Brain microvascular endothelial cell (primary cell): ENCODE results near the gene ZNF684.
"Not testable (repeated sequence)": the region's sequence is repeated elsewhere in the genome, so short reads cannot be mapped to it uniquely, and the experiment has no call there.

Experiments
- DNase-seq: peaks from one replicate; pipeline ENCODE4 v3.0.0-alpha.2; 2020
- H3K27ac ChIP-seq: fragments of 250-450 bp; sonication (Bioruptor Pico); 2 replicates; pipeline ENCODE4 v1.5.1; 2020; ENCODE audit warnings: mild to moderate bottlenecking, moderate library complexity
- H3K27me3 ChIP-seq: fragments of 250-450 bp; sonication (Bioruptor Pico); replicated peaks from 2 replicates; pipeline ENCODE4 v1.5.1; 2020; ENCODE audit warnings: mild to moderate bottlenecking
- H3K36me3 ChIP-seq: fragments of 250-450 bp; sonication (Bioruptor Pico); replicated peaks from 2 replicates; pipeline ENCODE4 v1.5.1; 2020; ENCODE audit warnings: mild to moderate bottlenecking
- H3K4me3 ChIP-seq: 2 replicates; pipeline ENCODE4 v1.5.1; 2011; ENCODE audit warnings: low read depth, mild to moderate bottlenecking, control low read depth, low read length, moderate library complexity
- in situ Hi-C: cut with HindIII; loops from 2 replicates; pipeline ENCODE4 v1.10.0; 2017; ENCODE audit warnings: low sequenced_read_pairs, low pct_ligation_motif_present
- TF ChIP-seq, protein P1 (sequence below): IDR thresholded peaks from 2 replicates; pipeline ENCODE4 v1.5.1; 2011; ENCODE audit warnings: low read depth, mild to moderate bottlenecking, moderate library complexity, low read length, control low read depth, inconsistent platforms; ENCODE audit errors: missing control alignments

The ZNF684 gene

DNA sequence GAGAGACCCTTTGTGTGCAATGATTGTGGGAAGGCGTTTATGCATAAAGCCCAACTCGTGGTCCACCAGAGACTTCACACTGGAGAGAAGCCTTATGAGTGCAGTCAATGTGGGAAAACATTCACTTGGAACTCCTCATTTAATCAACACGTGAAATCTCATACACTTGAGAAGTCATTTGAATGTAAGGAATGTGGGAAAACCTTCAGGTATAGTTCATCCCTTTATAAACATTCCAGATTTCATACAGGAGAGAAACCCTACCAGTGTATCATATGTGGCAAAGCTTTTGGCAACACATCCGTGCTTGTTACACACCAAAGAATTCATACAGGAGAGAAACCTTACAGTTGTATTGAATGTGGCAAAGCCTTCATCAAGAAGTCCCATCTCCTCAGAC lies 15.5 kb downstream of the ZNF684 start:
- in situ Hi-C loops, result no loop called here
- peaks cover 10% of the 10 kb centered on the region for H3K36me3 ChIP-seq
- TF ChIP-seq, protein P1, sequence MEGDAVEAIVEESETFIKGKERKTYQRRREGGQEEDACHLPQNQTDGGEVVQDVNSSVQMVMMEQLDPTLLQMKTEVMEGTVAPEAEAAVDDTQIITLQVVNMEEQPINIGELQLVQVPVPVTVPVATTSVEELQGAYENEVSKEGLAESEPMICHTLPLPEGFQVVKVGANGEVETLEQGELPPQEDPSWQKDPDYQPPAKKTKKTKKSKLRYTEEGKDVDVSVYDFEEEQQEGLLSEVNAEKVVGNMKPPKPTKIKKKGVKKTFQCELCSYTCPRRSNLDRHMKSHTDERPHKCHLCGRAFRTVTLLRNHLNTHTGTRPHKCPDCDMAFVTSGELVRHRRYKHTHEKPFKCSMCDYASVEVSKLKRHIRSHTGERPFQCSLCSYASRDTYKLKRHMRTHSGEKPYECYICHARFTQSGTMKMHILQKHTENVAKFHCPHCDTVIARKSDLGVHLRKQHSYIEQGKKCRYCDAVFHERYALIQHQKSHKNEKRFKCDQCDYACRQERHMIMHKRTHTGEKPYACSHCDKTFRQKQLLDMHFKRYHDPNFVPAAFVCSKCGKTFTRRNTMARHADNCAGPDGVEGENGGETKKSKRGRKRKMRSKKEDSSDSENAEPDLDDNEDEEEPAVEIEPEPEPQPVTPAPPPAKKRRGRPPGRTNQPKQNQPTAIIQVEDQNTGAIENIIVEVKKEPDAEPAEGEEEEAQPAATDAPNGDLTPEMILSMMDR, result no peak
- no peak overlapping the region for H3K27ac ChIP-seq
- DNase-seq, result no peak
- H3K27me3 ChIP-seq, result no peaks in the 10 kb centered on the region
- H3K4me3 ChIP-seq, result no peak overlapping the region

DNA sequence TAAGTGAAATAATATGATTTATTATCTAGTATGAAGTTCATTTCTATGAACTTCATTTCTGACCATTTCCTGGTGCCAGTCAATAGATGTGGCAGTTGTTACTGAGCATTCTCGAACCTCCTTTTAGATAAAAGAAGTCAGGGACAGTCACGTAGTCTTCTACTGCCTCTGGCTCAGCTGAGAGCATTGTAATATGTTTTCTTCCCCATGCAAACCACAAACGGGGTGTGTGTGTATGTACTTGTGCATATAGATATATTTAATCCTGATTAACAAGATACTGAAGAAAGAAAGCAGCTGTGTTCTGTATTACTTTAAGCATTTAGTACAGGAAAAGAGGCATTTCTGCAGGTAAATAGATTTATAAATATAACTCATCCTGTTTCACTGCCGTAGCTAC lies 21.6 kb downstream of the ZNF684 start:
- no peaks in the 10 kb centered on the region for H3K27me3 ChIP-seq
- in situ Hi-C loops, result no loop called here
- no peak overlapping the region for H3K27ac ChIP-seq
- TF ChIP-seq, protein P1, result no peak
- H3K36me3 ChIP-seq, result no peaks in the 10 kb centered on the region
- no peak overlapping the region for H3K4me3 ChIP-seq
- DNase-seq, result no peak

DNA sequence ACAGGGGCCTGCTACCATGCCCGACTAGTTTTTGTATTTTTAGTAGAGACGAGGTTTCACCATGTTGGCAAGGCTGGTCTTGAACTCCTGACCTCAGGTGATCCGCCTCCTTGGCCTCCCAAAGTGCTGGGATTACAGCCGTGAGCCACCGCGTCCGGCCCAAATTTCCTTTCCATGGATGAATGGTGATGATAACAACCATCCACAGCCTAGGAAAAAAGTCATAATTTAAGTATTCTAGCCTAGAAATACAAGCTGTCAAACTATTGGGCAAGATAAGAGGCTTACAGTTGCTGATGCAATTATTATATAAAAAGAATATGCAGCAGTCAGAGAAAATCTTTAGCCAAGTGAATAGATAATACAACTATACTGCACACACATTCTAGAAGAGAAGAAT lies 23.4 kb downstream of the ZNF684 start:
- H3K27me3 ChIP-seq, in situ Hi-C loops, H3K27ac ChIP-seq, H3K36me3 ChIP-seq, H3K4me3 ChIP-seq, DNase-seq: not testable (repeated sequence)

DNA sequence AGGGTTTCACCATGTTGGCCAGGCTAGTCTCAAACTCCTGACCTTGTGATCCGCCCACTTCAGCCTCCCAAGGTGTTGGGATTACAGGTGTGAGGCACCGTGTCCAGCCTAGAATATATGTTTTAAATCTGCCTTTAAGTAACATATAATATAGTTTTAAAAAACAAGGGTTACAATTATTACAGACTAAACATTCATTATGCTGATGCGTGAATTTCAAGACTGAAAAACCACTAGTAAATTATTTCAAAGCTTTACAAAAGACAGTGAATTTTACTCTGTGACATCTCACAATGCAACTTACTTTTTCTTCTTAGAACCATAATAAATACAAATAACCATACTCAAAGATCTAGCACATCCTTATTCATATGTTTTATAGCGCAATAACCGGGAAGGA lies 24.7 kb downstream of the ZNF684 start:
- in situ Hi-C loops, result no loop called here
- Histone ChIP-seq H3K4me3 (no peak overlapping the region), H3K27me3 (no peaks in the 10 kb centered on the region), H3K36me3 (no peaks in the 10 kb centered on the region), H3K27ac (no peak overlapping the region)
- no peak for DNase-seq
- TF ChIP-seq, protein P1, result no peak

DNA sequence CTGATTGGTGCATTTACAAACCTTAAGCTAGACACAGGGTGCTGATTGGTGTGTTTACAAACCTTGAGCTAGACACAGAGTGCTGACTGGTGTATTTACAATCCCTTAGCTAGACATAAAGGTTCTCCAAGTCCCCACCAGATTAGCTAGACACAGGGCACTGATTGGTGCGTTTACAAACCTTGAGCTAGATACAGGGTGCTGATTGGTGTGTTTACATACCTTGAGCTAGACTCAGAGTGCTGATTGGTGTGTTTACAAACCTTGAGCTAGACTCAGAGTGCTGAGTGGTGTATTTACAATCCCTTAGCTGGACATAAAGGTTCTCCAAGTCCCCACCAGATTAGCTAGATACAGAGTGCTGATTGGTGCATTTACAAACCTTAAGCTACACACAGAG lies 26.8 kb downstream of the ZNF684 start:
- DNase-seq, H3K27me3 ChIP-seq, H3K4me3 ChIP-seq, in situ Hi-C loops, H3K27ac ChIP-seq, H3K36me3 ChIP-seq: not testable (repeated sequence)

DNA sequence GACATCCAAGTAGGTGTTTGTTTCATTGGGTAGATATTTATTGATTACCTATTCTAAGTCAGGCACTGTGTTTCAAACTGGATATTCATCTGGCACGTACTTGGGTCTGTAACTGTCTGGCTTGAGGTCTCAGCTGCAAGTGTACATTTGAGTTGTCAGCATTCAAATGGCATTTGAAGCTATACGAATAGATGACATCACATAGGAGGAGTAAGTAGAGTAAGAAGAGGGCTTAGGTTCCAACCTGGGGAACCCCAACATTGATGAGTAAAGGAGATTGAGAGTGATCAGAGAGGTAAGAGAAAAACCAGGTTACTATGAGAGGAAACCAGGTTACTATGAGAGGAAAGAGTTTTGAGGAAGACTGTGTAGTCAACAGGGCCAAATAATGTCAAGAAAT lies 30.7 kb downstream of the ZNF684 start:
- Histone ChIP-seq H3K36me3 (no peaks in the 10 kb centered on the region), H3K27ac (no peak overlapping the region), H3K27me3 (no peaks in the 10 kb centered on the region), H3K4me3 (no peak overlapping the region)
- in situ Hi-C loops, result no loop called here
- DNase-seq, result no peak
- TF ChIP-seq, protein P1, result no peak

DNA sequence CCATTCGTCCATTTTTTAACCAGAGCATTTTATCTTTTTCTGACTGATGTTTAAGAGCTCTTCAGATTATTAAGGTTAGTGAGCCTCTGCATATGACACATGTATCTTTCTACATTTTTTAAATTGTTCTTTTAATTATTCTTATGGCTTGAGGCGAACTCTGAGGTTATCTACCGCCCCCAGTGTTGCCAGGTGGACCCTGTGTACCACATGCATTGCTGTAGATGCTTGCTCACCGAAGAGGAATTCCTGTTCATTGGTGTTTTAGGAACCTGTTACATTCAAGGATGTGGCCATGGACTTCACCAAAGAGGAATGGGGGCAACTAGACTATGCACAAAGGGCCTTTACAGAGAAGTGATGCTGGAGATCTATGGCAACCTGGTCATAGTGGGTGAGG lies 31.8 kb downstream of the ZNF684 start:
- no peak for DNase-seq
- no peaks in the 10 kb centered on the region for H3K36me3 ChIP-seq
- TF ChIP-seq, protein P1, result no peak
- no peaks in the 10 kb centered on the region for H3K27me3 ChIP-seq
- H3K27ac ChIP-seq, result no peak overlapping the region
- in situ Hi-C loops, result no loop called here
- no peak overlapping the region for H3K4me3 ChIP-seq
